Measurements from ENCODE around the gene GAL3ST3.
"Not testable (repeated sequence)": the region's sequence is repeated elsewhere in the genome, so short reads cannot be mapped to it uniquely, and the experiment has no call there.

Gene GAL3ST3, protein sequence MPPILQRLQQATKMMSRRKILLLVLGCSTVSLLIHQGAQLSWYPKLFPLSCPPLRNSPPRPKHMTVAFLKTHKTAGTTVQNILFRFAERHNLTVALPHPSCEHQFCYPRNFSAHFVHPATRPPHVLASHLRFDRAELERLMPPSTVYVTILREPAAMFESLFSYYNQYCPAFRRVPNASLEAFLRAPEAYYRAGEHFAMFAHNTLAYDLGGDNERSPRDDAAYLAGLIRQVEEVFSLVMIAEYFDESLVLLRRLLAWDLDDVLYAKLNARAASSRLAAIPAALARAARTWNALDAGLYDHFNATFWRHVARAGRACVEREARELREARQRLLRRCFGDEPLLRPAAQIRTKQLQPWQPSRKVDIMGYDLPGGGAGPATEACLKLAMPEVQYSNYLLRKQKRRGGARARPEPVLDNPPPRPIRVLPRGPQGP

DNA sequence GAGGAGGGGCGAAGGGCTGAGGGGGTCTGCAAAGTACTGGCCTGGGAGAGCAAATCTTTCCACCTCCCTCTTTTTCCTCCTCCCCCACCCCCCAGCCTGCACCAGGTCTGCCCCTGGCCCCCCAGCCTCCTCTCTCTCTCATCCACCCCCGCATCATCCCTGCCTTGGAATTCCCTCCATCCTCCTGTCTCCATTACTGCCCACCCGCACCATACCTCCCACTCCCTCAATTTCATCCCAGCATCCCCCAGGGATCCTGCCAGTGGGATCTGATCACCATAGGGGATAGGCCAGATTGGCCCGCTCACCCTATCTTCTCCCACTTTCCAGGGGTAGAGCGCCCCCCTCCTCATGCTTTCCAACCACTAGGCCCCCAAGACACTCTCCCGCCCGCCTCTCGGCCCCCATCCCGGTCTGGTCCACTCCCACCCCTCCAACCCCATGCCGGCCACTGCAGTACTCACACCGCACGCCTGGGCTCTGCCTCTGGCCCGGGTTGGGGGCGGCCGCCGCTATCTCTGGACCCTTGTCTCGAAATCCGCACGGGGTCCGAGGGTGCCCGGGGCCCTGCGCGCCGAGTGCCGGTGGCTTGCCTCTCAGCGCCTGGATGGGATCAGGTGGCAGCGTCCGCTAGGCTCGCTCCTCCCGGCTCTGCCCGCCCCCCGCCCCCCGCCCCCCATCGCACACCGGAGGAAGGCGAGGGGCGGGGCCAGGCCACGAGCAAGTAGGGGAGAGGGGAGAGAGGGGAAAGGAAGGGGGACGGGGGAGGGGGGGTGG lies at the start of gene GAL3ST3:
Gene GAL3ST3 (minus strand): TSS at position 615 of the 777 bp plus-strand sequence. CDS start 3,746 bp downstream, outside the sequence.
- DNase-seq: no peak

DNA sequence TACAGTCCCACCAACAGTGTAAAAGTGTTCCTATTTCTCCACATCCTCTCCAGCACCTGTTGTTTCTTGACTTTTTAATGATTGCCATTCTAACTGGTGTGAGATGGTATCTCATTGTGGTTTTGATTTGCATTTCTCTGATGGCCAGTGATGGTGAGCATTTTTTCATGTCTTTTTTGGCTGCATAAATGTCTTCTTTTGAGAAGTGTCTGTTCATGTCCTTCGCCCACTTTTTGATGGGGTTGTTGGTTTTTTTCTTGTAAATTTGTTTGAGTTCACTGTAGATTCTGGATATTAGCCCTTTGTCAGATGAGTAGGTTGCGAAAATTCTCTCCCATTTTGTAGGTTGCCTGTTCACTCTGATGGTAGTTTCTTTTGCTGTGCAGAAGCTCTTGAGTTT lies 43.2 kb upstream of the GAL3ST3 start:
- DNase-seq: not testable (repeated sequence)

DNA sequence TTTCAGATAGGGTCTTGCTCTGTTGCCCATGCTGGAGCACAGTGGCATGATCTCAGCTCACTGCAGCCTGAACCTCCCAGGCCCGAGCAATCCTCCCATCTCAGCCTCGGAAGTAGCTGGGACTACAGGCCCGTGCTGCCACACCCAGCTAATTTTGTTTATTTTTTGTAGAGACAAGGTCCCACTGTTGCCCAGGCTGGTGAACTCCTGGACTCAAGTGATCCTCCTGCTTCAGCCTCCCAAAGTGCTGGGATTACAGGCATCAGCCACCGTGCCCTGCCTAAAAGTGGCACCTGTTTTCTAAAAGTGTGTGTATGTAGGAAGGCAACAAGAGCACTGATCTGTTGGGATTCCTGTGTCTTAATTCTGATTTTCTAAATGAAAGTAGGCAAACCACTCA lies 41.3 kb upstream of the GAL3ST3 start:
- no peak for DNase-seq

DNA sequence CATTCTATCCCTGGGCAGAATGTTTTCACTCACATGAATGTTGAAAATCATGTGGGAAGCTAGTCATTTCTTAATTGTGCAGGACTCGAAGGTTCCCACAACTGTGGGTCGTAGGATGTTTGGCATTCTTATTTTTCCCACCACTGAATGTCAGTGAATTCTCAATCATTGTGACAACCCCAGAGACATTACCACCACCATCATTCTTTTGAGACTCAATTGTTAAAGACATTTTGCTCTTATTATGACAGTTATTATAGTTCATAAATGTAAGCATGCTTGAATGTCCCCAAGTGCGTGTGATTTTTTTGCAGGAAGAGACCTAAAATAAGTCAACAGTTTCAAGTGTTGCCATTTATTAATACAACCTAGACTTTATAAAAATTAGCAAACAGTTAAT lies 40.1 kb upstream of the GAL3ST3 start:
- DNase-seq: no peak

DNA sequence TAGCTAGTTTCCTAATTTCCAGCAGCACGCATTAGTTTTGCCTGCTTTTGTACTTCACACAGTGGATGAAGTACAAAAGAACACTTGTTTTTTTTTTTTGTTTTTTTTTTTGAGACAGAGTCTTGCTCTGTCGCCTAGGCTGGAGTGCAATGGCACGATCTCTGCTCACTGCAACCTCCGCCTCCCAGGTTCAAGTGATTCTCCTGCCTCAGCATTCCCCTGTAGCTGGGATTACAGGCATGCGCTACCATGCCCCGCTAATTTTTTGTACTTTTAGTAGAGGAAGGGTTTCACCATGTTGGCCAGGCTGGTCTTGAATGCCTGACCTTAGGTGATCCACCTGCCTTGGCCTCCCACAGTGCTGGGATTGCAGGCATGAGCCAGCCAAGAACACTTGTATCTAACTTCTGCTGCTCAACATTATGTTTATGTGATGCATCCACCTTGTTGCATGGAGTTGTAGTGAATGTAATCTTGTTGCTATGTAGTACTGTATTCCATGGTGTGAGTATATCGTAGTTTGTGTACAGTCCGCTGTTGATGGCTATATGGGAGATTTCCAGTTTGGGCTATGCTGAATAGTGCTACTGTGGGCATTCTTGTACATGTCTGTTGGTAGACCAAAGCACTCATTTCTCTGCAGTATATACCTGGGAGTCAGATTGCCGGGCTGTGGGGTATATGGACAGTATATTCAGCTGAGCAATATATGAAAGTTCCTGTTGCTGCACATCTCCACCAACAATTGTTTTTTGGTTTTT lies 38.4 kb upstream of the GAL3ST3 start:
- no peak for DNase-seq

DNA sequence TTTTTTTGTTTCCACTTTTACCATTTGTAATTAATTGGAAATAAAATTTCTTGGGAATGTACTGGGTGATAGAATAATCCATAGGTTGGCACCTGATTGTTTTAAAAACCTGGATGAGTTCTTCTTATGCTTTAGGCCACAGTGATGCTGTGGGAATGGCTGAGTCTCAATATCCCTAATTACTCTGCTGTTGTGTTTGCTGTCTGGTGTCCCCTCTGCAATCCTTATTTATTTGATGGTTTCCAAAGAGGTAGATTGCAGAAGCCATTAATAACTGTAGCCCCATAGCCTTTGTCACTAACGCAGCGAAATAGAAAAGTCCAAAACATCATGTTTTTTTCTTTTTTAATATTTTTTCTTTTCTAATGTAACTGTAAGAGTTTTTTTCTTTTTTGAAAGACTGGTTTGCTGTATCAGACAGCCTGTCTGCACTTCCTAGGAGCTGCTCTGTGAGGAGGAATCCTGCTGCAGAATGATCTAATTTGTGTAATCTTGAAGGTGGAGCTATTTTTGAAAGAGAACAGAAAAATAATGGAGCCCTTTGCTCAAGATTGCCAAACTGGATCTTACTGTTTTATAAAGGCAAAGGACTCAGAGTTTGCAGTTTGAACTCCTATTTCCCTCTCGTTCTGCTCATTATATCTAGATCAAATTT lies 36.0 kb upstream of the GAL3ST3 start:
- DNase-seq: no peak

DNA sequence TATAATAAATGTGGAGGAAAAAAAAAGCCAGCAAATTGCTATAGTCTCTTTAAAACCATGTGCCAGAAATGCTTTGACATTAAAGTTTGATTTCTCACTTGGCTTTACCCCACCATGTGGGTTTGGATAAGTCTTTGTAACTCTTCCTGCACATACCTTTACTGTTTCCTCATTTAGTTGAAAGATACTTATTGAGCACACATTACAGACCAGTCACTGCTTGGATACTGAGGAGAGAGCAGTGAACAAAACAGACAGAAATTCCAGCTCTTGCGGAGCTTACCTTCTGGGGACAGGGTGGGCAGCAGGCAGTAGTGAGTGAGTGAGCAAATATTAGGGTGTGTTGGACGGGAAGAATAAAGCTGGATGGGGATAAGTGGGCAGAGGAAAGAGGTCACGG lies 34.8 kb upstream of the GAL3ST3 start:
- DNase-seq: no peak

DNA sequence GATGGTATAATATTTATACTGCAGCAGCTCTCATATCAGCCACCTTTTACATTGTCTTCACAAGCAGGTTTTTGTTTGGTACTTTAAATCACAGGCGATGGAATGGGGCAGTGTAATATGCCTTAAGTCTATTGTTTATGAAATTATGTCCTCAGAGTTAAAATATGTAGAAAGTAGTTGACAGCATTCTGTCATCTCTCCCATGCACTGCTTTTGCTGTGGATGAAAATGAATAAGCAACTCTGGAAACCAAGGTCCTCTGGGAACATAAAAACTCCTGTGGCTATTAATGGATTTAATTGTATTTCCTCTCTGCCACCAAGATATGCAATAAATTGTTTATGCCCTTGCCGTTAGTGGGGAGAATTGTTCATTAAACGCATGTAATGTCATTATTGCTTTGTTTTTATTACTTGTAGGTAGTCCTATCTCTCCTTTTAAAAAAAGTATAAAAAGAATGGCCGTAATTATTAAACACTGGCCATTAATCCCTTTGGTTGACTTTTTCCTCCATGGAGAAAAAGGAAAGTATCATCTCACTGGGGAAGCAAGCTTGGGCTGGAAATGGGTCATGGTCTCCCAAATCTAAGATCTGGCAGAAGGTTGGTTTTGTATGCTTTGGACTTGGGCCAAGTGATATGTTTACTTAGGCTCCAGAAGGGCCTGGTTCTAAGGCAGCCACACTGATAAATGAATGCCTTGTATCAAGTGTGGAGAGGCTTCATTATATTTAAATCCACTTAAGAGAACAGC lies 34.2 kb upstream of the GAL3ST3 start:
- peak; percentile 43 to 69 for DNase-seq

DNA sequence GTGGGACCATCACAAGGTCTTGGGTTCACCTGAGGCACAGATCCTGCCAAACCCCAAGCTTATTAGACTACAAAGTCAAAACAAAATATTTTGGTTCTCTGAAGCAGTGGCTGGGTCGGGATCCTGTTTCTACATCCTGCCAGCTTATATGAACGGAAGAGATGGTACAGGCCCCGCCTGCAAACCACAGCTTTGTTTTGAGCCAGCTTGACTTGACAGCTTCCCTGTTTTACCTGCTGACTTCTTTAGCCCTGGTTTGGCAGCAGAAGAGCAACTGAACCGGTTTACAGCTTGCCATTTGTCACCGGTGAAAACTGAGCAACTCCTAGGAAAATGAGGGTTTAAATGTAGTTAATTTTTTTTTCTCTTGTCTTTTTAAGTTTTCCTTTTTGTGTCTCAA lies 32.5 kb upstream of the GAL3ST3 start:
- DNase-seq: no peak

DNA sequence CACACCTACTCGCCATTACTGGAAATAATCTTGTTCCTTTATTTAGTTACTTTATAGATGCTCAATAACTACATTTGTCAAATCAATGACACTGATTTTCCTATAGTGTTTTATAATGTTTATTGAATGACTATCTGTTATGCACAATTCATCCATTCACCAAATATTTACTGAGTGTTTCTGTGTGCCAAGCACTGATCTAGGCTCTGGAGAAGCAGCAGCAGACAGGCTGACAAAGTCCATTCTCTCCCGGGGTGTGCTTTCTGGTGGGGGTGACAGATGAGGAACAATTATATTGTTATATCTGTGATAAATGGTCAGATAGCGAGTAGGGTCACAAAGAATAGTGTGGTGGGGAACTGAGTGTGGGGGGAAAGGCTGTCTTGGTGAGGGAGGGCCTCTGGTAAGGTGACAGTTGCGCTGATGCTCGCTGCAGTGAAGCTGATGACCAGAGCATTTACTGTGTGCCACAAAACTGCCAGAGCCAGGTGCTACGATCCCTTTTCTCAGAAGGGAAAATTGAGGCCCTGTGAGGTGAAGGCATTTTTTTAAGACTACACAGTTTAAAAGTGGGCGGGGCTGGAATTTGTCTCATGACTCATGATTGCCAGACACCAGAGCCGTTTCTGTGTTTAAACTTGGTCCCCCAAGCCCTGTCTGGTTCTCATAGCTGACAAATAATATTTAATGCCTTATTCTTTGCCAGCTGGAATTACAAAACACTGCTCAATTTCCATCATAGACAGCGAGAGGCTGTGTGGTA lies 31.3 kb upstream of the GAL3ST3 start:
- no peak for DNase-seq

DNA sequence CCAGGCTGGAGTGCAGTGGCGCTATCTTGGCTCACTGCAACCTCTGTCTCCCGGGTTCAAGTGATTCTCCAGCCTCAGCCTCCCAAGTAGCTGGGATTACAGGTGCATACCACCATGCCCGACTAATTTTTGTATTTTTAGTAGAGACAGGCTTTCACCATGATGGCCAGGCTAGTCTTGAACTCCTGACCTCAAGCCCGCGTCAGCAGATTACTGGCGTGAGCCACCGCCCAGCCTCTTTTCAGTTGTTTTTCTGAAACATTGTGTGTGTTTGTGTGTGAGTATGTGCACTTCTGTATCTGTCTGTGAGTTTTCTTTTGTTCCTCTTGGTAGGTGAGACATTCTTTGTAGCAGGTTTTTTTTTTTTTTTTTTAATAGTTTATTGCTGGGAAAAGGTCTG lies 30.0 kb upstream of the GAL3ST3 start:
- DNase-seq: not testable (repeated sequence)

DNA sequence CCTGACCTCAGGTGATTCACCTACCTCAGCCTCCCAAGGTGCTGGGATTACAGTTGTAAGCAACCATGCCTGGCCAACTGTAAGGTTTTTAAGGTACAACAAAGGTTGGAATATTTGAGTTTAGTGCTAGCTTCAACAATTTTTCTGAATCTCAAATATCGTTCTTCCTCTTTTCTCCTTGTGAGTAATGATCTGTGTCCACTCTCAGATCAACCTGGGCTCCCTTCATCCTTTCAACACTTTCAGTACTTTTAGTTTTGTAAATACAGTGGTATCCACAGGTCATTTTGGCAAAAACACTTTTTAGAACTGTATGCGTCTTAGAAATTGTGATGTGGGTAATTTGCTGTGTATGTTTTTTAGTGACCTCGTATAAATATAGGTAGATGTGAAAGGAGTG lies 29.0 kb upstream of the GAL3ST3 start:
- no peak for DNase-seq

DNA sequence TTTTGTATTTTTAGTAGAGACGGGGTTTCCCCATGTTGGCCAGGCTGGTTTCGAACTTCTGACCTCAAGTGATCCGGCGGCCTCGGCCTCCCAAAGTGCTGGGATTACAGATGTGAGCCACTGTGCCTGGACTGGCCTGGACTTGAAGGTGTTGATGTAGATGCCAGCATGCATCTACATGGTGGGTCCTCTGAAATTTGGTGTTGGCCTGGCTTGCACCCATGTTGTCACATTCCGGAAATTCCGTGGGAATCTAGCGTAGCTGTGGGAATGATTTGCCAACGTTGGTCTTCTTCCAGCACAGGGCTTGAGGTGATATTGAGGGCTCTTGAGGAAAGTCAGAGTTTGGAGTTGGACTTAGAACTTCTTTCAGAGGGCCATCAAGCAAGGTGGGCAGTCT lies 27.6 kb upstream of the GAL3ST3 start:
- DNase-seq: no peak

DNA sequence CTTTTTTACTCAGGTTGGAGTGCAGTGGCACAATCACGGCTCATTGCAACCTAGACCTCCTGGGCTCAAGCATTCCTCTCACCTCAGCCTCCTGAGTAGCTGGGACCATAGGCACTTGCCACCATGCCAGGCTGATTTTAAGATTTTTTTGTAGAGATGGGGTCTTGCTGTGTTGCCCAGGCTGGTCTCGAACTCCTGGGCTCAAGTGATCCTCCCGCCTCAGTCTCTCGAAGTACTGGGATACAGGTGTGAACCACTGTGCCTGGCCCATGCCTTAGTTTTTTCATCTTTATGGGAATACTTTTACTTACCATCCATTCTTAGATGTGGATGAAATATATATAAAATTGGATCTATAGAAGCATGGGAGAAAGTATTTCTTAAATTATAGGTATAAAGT lies 26.3 kb upstream of the GAL3ST3 start:
- DNase-seq: no peak

DNA sequence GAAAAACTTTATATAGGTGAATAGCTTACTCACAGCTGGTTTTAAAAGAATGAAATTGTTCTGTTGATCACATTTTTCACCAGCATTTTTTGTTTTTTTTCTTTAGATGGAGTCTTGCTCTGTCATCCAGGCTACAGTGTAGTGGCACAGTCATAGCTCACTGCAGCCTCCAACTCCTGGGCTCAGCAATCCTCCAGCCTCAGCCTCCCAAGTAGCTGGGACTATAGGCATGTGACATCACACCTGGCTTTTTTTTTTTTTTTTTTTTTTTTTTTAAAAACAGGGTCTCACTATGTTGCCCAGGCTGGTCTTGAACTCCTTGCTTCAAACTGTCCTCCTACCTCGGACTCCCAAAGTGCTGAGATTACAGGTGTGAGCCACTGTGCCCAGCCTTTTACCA lies 24.7 kb upstream of the GAL3ST3 start:
- DNase-seq: no peak

DNA sequence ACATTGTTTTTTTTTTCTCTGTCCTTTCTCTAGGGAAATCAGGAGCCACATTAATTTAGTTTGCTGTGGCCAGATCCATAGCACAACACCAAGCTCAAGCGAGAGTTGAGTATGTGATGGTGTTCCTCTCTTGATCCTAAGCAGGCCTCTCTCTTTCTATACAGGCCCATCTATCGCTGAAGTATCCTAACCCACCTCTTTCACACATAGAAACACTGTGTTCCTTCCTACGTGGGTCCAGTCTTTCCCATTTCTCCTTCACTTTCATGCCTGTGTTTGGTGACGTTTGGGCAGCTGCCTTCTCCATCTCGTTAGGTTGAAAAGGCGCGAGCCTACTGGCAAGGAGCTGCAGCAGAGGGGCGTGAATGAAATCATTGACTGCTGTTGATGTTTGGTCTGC lies 23.6 kb upstream of the GAL3ST3 start:
- no peak for DNase-seq

DNA sequence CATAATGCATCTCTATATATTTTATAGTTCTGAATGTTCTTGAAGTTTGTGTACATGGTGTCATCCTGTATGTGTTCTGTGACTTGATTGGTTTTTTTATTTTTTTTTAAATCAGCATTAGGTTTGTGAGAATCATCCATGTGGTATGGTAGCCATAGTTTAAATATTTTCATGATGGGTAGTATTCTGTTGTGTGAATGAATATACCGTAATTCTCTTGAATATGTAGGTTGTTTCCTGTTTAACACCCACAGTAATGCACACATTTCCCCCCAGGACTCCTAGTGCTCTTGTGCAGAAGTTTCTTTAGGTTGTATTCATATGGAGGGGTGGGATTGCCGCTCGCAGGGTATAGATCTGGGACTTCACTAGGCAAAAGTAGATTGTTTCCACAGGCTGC lies 23.1 kb upstream of the GAL3ST3 start:
- DNase-seq: no peak

DNA sequence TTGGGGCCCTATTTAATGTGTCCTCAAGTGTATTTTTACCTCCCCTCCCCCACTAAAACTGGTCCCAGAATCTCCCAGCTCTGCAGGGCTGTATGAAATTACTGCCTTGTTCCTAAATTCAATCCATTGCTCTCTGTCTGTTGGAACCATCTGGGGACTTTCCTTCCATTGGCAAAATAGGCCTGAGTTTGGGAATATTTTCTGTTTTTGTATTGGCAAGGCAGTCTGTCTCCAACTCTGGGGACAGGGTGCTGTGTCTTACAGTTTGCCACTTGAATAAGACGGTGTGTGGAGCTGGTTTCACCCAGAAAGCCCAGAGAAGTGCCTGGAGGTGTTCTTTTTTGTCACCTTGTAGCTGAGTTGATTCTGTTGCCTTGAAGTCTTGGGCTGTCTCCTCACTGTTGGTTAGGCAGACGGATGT lies 22.4 kb upstream of the GAL3ST3 start:
- no peak for DNase-seq

DNA sequence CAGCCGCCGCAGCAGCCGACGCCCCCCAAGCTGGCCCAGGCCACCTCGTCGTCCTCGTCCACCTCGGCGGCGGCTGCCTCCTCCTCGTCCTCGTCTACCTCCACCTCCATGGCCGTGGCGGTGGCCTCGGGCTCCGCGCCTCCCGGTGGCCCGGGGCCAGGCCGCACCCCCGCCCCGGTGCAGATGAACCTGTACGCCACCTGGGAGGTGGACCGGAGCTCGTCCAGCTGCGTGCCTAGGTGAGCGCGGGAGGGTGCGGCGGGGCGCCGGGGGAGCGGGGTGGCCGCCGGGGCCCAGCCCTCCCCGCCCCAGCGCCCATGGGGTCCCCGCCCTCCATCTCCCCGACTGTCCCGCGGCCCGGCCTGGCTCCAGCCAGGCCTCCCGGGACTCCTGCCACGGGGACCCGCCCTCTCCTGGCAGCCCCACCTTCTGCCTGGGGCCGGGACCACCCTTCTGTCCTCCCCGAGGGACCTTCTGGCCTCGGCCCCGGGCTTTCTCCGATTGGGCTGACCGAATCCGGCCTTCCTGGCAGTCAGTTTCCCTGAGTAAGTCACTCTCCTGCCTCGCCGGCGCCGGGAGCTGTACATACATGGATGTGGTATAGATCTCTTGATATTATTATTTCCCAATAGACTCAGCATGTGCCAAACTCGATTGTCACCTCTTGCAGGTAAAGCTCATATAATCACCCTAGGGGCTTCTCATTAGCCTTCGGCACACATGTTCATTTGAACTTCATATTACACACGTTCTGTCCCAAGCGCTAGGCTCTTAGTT lies 21.8 kb upstream of the GAL3ST3 start:
- no peak for DNase-seq

Data from NCI-H446 (cell line).